Cardiac septum (tissue), 1 donor: ENCODE results near the gene NDN. TPM values are rescaled to one million over a fixed set of nuclear protein-coding genes. Genes with fewer than 3 reads are reported as not detected.
"Not testable (repeated sequence)": the region's sequence is repeated elsewhere in the genome, so short reads cannot be mapped to it uniquely, and the experiment has no call there.

Experiments
- DNase-seq: peaks from one replicate; pipeline ENCODE4 v3.0.0-alpha.2; 2020; ENCODE audit warnings: low spot score
- intact Hi-C: fragments of 100-400 bp; cut with DNase I; formaldehyde crosslinking; loops from one replicate; pipeline ENCODE4 v1.14.0; 2022
- long read RNA-seq: library from polyadenylated mRNA; unstranded; transcript quantifications from one replicate; pipeline ENCODE4 v2.0.0, GENCODE V29; 2021
- total RNA-seq: library from RNA; stranded (reverse); fragmentation: NEBNext Ultra II Directional; extraction: Animal tissue kit (Norgen Biotek cat#: 25700); gene quantifications from one replicate; pipeline ENCODE4 v1.2.1, GENCODE V29; 2021
- donor health status: DM: no; HTN: no; CAD: no.

Gene NDN
- total RNA-seq = 35.4 TPM
- long read RNA-seq, transcript NDN-202 (1 exons, 1,627 nt) = major isoform, 94 of 94 reads
- long read RNA-seq, partial matches to known transcripts = 0 of 94 reads
- long read RNA-seq, other reads (novel, unspliced or antisense) = 0 of 94 reads

GRCh38 chr15:23687143-23687470 lies at the start of gene NDN:
TSS of gene NDN (minus strand) at chr15:23687305. CDS start at chr15:23687217, 88 bp downstream.
- peak; percentile 78 for DNase-seq
- intact Hi-C loops = no loop called here

GRCh38 chr15:23736033-23736673 lies 49.0 kb upstream of the NDN start:
- DNase-seq = no peak
- intact Hi-C loops = no loop called here

- no peak for DNase-seq
- intact Hi-C loops = no loop called here
Observed at GRCh38 chr15:23734862-23735261, 47.8 kb upstream of the NDN start.

GRCh38 chr15:23713874-23714656 lies 27.0 kb upstream of the NDN start:
- DNase-seq, intact Hi-C loops: not testable (repeated sequence)

GRCh38 chr15:23708332-23708731 lies 21.2 kb upstream of the NDN start:
- intact Hi-C loops = no loop called here
- no peak for DNase-seq

GRCh38 chr15:23695282-23695681 lies 8.2 kb upstream of the NDN start:
- DNase-seq = no peak

GRCh38 chr15:23694592-23694991 lies 7.5 kb upstream of the NDN start:
- intact Hi-C loops = no loop called here
- DNase-seq = no peak

More at GRCh38 chr15:23695282-23695681, 8.2 kb upstream of the NDN start:
- intact Hi-C loops = no loop called here

GRCh38 chr15:23690450-23690852 lies 3.3 kb upstream of the NDN start:
- intact Hi-C loops = no loop called here
- peak; percentile 74 for DNase-seq

- intact Hi-C loops = no loop called here
- no peak for DNase-seq
Observed at GRCh38 chr15:23690015-23690414, 2.9 kb upstream of the NDN start.

GRCh38 chr15:23686466-23687142 lies 501 bp downstream of the NDN start:
- intact Hi-C loops = no loop called here

GRCh38 chr15:23671481-23671880 lies 15.6 kb downstream of the NDN start:
- DNase-seq = no peak
- intact Hi-C loops = no loop called here

More at GRCh38 chr15:23686466-23687142, 501 bp downstream of the NDN start:
- no peak for DNase-seq

- intact Hi-C loops = no loop called here
- DNase-seq = no peak
Observed at GRCh38 chr15:23670970-23671369, 16.1 kb downstream of the NDN start.

- DNase-seq = no peak
- intact Hi-C loops = no loop called here
Observed at GRCh38 chr15:23663232-23663631, 23.9 kb downstream of the NDN start.

- DNase-seq = no peak
Observed at GRCh38 chr15:23648920-23649515, 38.1 kb downstream of the NDN start.

GRCh38 chr15:23647421-23648370 lies 39.4 kb downstream of the NDN start, which contains the start of gene MAGEL2:
TSS of gene MAGEL2 (minus strand) at chr15:23647867. CDS start at chr15:23647742, 125 bp downstream.
- intact Hi-C loops = loop anchor here (5.0 kb wide), 1 partner anchor 230 kb away; no protein-coding TSS in a partner anchor
- DNase-seq = no peak

More at GRCh38 chr15:23648920-23649515, 38.1 kb downstream of the NDN start:
- intact Hi-C loops = loop anchor here (5.0 kb wide), 1 partner anchor 228 kb away; no protein-coding TSS in a partner anchor

- no peak for DNase-seq
Observed at GRCh38 chr15:23647001-23647295, 40.2 kb downstream of the NDN start.

GRCh38 chr15:23646165-23647000 lies 40.7 kb downstream of the NDN start:
- no peak for DNase-seq
- intact Hi-C loops = loop anchor here (5.0 kb wide), 1 partner anchor 231 kb away; no protein-coding TSS in a partner anchor

More at GRCh38 chr15:23647001-23647295, 40.2 kb downstream of the NDN start:
- intact Hi-C loops = loop anchor here (5.0 kb wide), 1 partner anchor 230 kb away; no protein-coding TSS in a partner anchor
